IPS-15b (cell line): ENCODE data around the gene DHRS13.
"Not testable (repeated sequence)": the region's sequence is repeated elsewhere in the genome, so short reads cannot be mapped to it uniquely, and the experiment has no call there.

Experiments
- H3K27me3 ChIP-seq: one replicate; pipeline ENCODE4 v1.6.1; 2013; ENCODE audit warnings: low read length; ENCODE audit not compliant: control insufficient read depth, insufficient read depth
- H3K36me3 ChIP-seq: one replicate; pipeline ENCODE4 v1.6.1; 2013; ENCODE audit warnings: low read length; ENCODE audit not compliant: control insufficient read depth, insufficient read depth
- H3K4me1 ChIP-seq: one replicate; pipeline ENCODE4 v1.6.1; 2013; ENCODE audit warnings: mild to moderate bottlenecking, low read length; ENCODE audit not compliant: control insufficient read depth, insufficient read depth
- H3K4me3 ChIP-seq: one replicate; pipeline ENCODE4 v1.5.1; 2013; ENCODE audit warnings: low read depth, low read length
- H3K9ac ChIP-seq: one replicate; pipeline ENCODE4 v1.6.1; 2013; ENCODE audit warnings: low read depth, mild to moderate bottlenecking, low read length
- H3K9me3 ChIP-seq: one replicate; pipeline ENCODE4 v1.6.1; 2013; ENCODE audit warnings: mild to moderate bottlenecking, low read length; ENCODE audit not compliant: control insufficient read depth, insufficient read depth

DHRS13 gene

DNA sequence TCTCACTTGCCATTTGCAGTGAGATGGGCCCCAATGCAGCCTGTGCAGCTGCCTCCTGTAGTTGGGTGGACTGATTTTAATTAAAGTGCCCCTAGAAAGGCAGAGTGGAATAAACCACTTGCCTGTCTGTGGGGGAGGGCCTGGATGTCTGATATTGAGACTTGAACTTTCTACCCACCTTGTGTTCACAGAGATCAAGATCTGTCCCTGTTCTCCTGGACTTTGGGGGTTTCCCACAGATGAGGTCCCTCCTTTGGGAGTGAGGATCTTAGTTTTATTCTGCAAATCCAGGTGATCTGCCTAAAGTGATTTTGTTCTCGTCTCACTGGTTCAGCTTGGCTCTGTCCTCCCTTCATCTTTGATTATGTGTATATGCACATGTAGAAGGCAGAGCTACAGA is 7.7 kb upstream of the DHRS13 start:
- no peaks in the 10 kb centered on the region for H3K27me3 ChIP-seq
- no peak overlapping the region for H3K4me3 ChIP-seq
- H3K36me3 ChIP-seq = peaks cover 84% of the 10 kb centered on the region
- no peaks in the 10 kb centered on the region for H3K9me3 ChIP-seq
- H3K9ac ChIP-seq = no peak overlapping the region
- H3K4me1 ChIP-seq = peaks cover 6% of the 10 kb centered on the region

DNA sequence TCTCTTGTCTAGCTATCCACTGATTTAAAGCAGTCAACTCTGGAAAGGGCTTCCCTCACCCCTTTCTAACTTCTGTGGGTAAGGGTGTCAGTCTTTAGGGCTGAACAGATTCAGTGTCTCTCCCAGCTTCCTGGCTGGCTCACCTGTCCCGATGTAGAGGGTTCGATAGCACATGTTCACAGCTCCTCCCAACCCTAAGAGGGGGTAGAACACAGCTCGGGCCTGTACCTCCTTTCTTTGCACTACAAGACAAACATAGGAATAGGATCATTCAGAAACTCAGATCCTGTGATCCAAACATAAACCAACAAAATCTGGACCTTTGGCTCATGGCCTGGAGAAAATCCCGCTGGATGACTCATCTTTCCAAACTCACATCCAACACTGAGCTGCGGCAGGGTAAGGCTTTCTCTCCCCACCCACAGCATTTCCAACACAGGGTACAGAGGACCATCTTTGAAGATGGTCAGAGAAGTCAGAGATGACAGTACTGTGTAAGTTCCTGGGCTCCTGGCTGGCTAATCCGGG is 5.8 kb upstream of the DHRS13 start:
- Histone ChIP-seq H3K9me3 (no peaks in the 10 kb centered on the region), H3K36me3 (peaks cover 70% of the 10 kb centered on the region), H3K4me1 (peaks cover 6% of the 10 kb centered on the region)

DNA sequence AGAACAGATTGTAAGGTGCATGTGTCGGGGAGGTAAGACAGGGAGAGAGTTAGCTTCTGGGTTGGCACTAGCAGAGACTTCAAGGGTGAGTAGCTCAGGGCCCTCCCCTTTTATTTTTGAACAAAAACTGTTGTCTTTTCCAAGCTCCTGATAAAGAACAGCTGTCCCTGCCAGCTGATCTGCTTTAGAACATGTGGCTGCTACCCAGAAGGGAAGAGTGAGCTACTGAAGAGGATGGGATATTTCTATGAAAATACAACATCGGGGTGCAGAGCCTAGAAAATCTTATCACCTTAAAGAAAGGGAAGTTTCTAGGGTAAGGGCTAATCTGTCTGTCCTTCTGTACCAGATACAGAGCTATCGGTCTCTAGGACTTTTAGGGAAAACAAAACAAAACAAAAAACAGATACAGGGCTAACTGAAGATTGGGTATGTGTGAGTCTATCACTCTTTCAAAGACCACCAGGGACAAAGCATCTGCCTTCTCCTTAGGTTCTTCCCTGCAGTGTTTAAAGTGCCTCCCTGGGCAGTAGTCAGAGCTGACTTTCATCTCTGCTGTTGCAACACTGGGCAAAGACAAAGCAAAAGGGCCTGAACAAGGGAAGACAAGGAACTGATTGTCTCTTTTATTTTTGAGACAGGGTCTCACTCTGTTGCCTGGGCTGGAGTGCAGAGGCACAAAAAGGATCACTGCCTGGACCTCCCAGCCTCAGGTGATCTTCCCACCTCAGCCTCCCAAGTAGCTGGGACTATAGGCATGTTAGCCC is 5.0 kb upstream of the DHRS13 start:
- Histone ChIP-seq H3K9me3 (no peaks in the 10 kb centered on the region), H3K27me3 (no peaks in the 10 kb centered on the region), H3K36me3 (peaks cover 62% of the 10 kb centered on the region), H3K4me3 (no peak overlapping the region), H3K4me1 (peaks cover 10% of the 10 kb centered on the region), H3K9ac (no peak overlapping the region)

More for the DNA sequence above, 5.8 kb upstream of the DHRS13 start:
- Histone ChIP-seq H3K9ac (no peak overlapping the region), H3K4me3 (no peak overlapping the region), H3K27me3 (no peaks in the 10 kb centered on the region)

GRCh38 chr17:28906706-28907438 is 4.0 kb upstream of the DHRS13 start:
- peaks cover 52% of the 10 kb centered on the region for H3K36me3 ChIP-seq

GRCh38 chr17:28906276-28906675 is 3.4 kb upstream of the DHRS13 start:
- Histone ChIP-seq H3K9me3 (no peaks in the 10 kb centered on the region), H3K27me3 (no peaks in the 10 kb centered on the region), H3K9ac (no peak overlapping the region), H3K4me1 (peaks cover 17% of the 10 kb centered on the region), H3K36me3 (peaks cover 46% of the 10 kb centered on the region), H3K4me3 (no peak overlapping the region)

More at GRCh38 chr17:28906706-28907438, 4.0 kb upstream of the DHRS13 start:
- Histone ChIP-seq H3K4me1 (peaks cover 12% of the 10 kb centered on the region), H3K9me3 (no peaks in the 10 kb centered on the region), H3K9ac (no peak overlapping the region), H3K27me3 (no peaks in the 10 kb centered on the region), H3K4me3 (no peak overlapping the region)

- H3K27me3 ChIP-seq = no peaks in the 10 kb centered on the region
- H3K36me3 ChIP-seq = peaks cover 31% of the 10 kb centered on the region
- peaks cover 17% of the 10 kb centered on the region for H3K4me1 ChIP-seq
- H3K4me3 ChIP-seq = no peak overlapping the region
- no peaks in the 10 kb centered on the region for H3K9me3 ChIP-seq
- H3K9ac ChIP-seq = no peak overlapping the region
These were observed 1.9 kb upstream of the DHRS13 start for GRCh38 chr17:28904800-28905199.

GRCh38 chr17:28903546-28903841 is 615 bp upstream of the DHRS13 start:
- H3K4me1 ChIP-seq = peaks cover 11% of the 10 kb centered on the region
- not testable (repeated sequence) for H3K4me3 ChIP-seq, H3K9me3 ChIP-seq, H3K9ac ChIP-seq, H3K27me3 ChIP-seq
- H3K36me3 ChIP-seq = peaks cover 24% of the 10 kb centered on the region

DNA sequence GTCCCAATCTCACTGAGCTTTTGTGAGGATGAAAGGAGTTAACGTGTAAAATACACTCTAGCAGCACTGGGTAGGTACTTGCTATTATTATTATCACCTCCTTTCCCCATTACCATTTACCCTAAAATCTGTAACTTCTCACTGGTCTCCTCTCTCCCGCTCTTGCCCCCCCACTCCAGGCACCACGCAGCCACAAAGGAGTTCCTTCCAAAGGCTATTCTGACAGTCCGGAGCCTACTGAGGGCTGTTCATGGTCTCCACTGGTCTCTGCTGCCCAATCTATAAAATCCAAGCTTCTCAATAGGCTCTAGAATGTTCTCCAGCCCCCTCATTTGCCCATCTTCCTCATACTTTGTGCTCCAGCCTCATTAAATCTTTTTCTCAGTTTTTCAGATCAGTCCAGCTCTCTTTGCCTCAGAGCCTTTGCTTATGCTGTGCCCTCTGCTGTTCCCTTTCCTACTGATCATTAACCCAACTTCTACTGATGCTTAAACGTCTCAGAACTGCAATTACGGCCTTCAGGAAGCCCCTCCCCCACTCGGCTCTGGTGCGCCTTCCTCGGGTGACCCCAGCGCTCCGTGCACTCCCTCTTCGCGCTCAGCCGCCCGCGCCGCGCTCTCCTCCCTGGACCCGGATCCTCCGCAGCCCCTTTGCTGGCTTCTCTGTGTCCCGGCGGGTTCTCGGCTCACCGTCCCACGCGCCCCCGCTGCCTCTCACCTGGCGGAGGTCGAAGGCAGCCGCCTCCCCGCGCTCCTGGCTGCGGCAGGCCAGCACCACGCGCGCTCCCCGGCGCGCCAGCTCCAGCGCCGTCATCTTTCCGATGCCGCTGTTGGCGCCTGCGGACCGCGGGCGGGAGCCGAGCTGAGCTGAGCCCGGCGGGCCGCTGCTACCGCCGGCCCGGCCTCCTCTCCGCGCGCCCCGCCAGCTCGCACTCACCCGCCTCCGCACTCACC is 737 bp downstream of the DHRS13 start:
- H3K27me3 ChIP-seq = no peaks in the 10 kb centered on the region
- H3K4me3 ChIP-seq = peak overlapping the region; percentile 74
- peaks cover 12% of the 10 kb centered on the region for H3K36me3 ChIP-seq
- H3K4me1 ChIP-seq = peaks cover 11% of the 10 kb centered on the region
- H3K9ac ChIP-seq = peak overlapping the region; percentile 65
- no peaks in the 10 kb centered on the region for H3K9me3 ChIP-seq

DNA sequence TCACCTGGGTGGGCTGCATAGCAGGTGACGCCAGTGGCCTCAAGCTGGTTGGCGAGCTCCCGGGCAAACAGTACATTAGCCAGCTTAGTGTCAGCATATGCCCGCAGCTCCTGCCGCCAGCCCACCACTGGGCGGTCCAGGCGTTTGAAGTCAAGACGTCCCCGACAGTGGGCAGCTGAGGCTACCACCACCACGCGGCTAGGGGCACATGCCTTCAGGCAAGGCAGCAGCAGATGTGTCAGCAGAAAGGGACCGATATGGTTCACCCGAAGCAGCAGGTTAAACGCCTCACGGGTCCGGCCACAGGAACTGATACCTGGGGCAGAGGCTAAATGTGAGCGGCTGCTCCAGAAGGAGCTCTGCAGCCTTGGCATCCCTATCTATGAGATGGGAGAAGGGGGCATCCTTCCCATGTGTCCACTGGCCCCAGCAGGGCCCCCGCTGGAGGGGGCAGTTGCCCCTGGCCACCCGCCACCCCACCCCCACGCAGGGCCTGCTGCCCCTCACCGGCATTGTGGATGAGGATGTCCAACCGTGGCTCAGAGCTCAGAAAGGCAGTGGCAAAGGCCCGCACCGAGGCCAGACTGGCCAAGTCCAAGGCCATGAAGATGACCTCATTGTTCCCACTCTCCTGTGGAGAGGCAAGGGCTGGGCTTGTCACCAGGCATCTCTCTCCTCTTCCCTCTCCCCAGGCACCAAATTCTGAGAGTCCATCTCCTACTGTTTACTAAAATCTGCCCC is 1.7 kb downstream of the DHRS13 start:
- H3K9me3 ChIP-seq = no peaks in the 10 kb centered on the region
- no peaks in the 10 kb centered on the region for H3K27me3 ChIP-seq
- H3K36me3 ChIP-seq = peaks cover 5% of the 10 kb centered on the region
- H3K4me3 ChIP-seq = peak overlapping the region; percentile 74
- no peak overlapping the region for H3K9ac ChIP-seq
- H3K4me1 ChIP-seq = peaks cover 13% of the 10 kb centered on the region

- Histone ChIP-seq H3K36me3 (no peaks in the 10 kb centered on the region), H3K9ac (no peak overlapping the region), H3K4me3 (no peak overlapping the region), H3K9me3 (no peaks in the 10 kb centered on the region), H3K4me1 (peaks cover 18% of the 10 kb centered on the region), H3K27me3 (no peaks in the 10 kb centered on the region)
These were observed 3.6 kb downstream of the DHRS13 start for GRCh38 chr17:28899212-28899815.
